ENCODE measurements around the gene RNF26. TPM values are rescaled to one million over a fixed set of nuclear protein-coding genes. Genes with fewer than 3 reads are reported as not detected.

RNF26 gene
- total RNA-seq, 1 experiment from 2014 or later, result 90.6 TPM

- TF ChIP-seq ZNF532 (CRISPR knock-in tag; IDR thresholded peaks at IDR 0.05; ENCODE audit: borderline replicate concordance), result no peak
Measured at GRCh38 chr11:119324189-119324588, 10.1 kb upstream of the RNF26 start (continued).

GRCh38 chr11:119329320-119329719, 5.0 kb upstream of the RNF26 start:
- ChIA-PET CTCF (interaction anchor here (0.7 to 2.3 kb wide), 2 partner anchors 9 to 133 kb away, joined by 3 to 19 read pairs; no protein-coding TSS in a partner anchor), POLR2A (no interaction called here)
- no peak overlapping the region for H3K27ac Mint-ChIP-seq
- TF ChIP-seq ZNF671 (CRISPR knock-in tag; IDR thresholded peaks at IDR 0.05) (no peak), CREB1 (CRISPR knock-in tag; IDR thresholded peaks at IDR 0.05) (no peak), USF2 (CRISPR knock-in tag; IDR thresholded peaks at IDR 0.05) (no peak)
- H3K4me1 Mint-ChIP-seq, result peaks cover 5% of the 10 kb centered on the region
- no peak overlapping the region for H3K4me3 Mint-ChIP-seq
- no peaks in the 10 kb centered on the region; the same call in 1 of the 2 replicates for H3K27me3 Mint-ChIP-seq (ENCODE audit: low read depth)
- no peaks in the 10 kb centered on the region for H3K9me3 Mint-ChIP-seq
- DNase-seq (ENCODE audit: low spot score) (no peak), ATAC-seq (no peak)
- H3K36me3 Mint-ChIP-seq, result no peaks in the 10 kb centered on the region

GRCh38 chr11:119330237-119330636, 4.1 kb upstream of the RNF26 start:
- Mint-ChIP-seq H3K4me1 (peaks cover 5% of the 10 kb centered on the region), H3K4me3 (no peak overlapping the region), H3K27ac (no peak overlapping the region), H3K36me3 (no peaks in the 10 kb centered on the region; the same call in 1 of the 2 replicates), H3K27me3 (ENCODE audit: low read depth) (no peaks in the 10 kb centered on the region; the same call in 1 of the 2 replicates), H3K9me3 (no peaks in the 10 kb centered on the region)
- POLR2A ChIA-PET, result no interaction called here
- TF ChIP-seq ZNF423 (CRISPR knock-in tag; IDR thresholded peaks at IDR 0.05) (no peak), AFF4 (CRISPR knock-in tag; IDR thresholded peaks at IDR 0.05; ENCODE audit: borderline replicate concordance) (no peak), MXD4 (CRISPR knock-in tag; IDR thresholded peaks at IDR 0.05; ENCODE audit: borderline replicate concordance) (no peak), CREB1 (CRISPR knock-in tag; IDR thresholded peaks at IDR 0.05) (no peak), RORB (CRISPR knock-in tag; IDR thresholded peaks at IDR 0.05) (no peak), ZNF396 (CRISPR knock-in tag; IDR thresholded peaks at IDR 0.05; ENCODE audit: borderline replicate concordance) (no peak), ESRRA (CRISPR knock-in tag; IDR thresholded peaks at IDR 0.05; ENCODE audit: borderline replicate concordance) (no peak), FOXP4 (CRISPR knock-in tag; IDR thresholded peaks at IDR 0.05) (no peak), SOX15 (CRISPR knock-in tag; IDR thresholded peaks at IDR 0.05) (no peak), ZNF425 (CRISPR knock-in tag; conservative IDR thresholded peaks at IDR 0.05) (no peak)
- DNase-seq (ENCODE audit: low spot score) (no peak), ATAC-seq (no peak)
- CTCF ChIA-PET, result interaction anchor here (1.2 kb wide), 1 partner anchor 44 kb away, joined by 3 read pairs; no protein-coding TSS in a partner anchor
